ENCODE data around the gene HBD.
"Not testable (repeated sequence)": the region's sequence is repeated elsewhere in the genome, so short reads cannot be mapped to it uniquely, and the experiment has no call there.

The HBD gene

DNA sequence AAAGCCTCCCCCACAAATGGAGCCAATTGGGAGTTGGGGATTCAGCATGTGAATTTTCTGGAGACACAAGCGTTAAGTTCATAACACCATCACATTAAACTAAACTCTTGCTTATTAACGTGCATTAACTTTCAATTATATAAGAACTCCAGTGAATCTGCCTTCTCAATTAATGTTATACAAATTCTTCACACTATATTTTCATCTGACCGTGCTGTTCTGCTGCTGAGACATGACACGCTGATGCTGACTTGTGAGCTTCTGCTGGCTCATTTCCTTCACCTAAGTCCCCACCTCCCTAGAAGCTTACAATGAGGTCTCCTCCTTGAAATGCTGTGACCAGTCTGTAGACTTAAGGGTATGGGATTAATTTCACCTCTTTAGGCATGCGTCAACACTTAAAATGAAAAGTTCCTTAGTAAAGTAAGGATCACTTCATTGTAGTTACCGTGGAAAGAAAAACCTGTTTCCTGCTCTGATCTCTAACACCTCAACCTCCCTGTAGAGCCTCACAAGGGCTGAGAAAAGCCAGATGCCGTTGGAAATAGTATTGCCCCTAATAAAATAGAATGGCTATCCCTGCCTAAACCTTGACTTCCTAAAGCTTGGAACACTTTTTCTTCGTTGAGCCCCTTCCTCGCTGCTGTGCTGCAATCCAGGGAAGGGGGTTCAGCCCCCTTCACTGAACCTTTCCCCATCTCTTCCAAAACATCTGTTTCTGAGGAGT, 18.1 kb upstream of the HBD start:
- no peak overlapping the region for H3K4me3 ChIP-seq (ENCODE audit: low read length)

DNA sequence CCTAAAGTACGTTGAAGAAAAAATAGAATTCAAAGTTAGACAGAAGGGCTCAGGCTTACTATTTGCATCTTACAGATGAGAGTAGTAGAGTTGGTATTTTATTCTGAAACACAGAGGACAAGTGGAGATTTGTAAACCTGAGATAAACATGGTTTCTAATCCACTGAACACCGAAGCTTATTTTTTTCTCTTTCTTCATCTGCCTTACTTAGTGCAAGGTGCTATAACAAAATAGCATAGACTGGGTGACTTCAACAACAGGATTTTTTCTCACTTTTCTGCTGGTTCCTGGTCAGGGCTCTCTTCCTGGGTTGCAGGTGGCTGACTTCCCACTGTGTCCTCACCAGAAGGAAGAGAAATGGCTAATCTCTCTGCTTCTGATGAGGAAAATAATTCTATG, 17.5 kb upstream of the HBD start:
- H3K9ac ChIP-seq (ENCODE audit: low read depth, low read length): no peak overlapping the region
- H3K9me3 ChIP-seq (replicated peaks; ENCODE audit: low read length): no peaks in the 10 kb centered on the region
- H3K4me3 ChIP-seq (ENCODE audit: low read length): no peak overlapping the region
- peaks cover 3% of the 10 kb centered on the region for H3K27me3 ChIP-seq (ENCODE audit: control insufficient read depth, insufficient read depth, low read length)
- H3K36me3 ChIP-seq (ENCODE audit: insufficient read depth, low read length): no peaks in the 10 kb centered on the region
- H3K4me1 ChIP-seq (ENCODE audit: control insufficient read depth, insufficient read depth, low read length): no peaks in the 10 kb centered on the region
- H3K4me2 ChIP-seq (ENCODE audit: low read length): no peak overlapping the region

More for the DNA sequence above, 18.1 kb upstream of the HBD start:
- H3K4me1 ChIP-seq (ENCODE audit: control insufficient read depth, insufficient read depth, low read length): no peaks in the 10 kb centered on the region
- no peaks in the 10 kb centered on the region for H3K9me3 ChIP-seq (replicated peaks; ENCODE audit: low read length)
- no peak overlapping the region for H3K4me2 ChIP-seq (ENCODE audit: low read length)
- H3K36me3 ChIP-seq (ENCODE audit: insufficient read depth, low read length): no peaks in the 10 kb centered on the region
- peaks cover 3% of the 10 kb centered on the region for H3K27me3 ChIP-seq (ENCODE audit: control insufficient read depth, insufficient read depth, low read length)
- H3K9ac ChIP-seq (ENCODE audit: low read depth, low read length): no peak overlapping the region

DNA sequence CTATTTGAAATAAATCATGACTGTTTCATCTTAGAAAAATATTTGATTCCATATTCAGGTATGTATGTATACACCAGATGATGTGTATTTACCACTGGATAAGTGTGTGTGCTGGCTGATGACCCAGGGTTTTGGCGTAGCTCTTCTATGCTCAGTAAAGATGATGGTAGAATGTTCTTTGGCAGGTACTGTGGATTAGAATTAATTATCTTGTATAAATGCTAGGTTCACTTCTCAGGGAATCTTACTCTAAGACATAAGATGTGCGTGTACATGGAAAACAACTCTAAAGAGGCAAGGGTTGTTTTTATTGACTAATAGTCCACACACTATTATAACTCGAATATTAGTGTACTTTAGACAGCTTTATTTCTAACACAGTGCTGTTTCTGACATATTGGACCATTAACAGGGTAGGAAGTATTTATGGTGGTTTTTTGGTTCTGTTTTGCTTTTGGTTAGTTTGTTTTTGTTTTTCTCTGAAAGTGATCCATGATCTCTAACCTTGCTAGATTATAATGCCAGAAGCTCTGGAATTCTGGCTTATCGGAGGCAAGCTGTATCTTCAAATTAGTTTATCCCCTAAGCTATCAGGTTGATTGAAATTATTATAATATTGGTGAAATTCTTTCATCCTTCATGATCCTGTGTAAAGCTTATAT, 16.4 kb upstream of the HBD start:
- Histone ChIP-seq H3K9me3 (replicated peaks; ENCODE audit: low read length) (no peaks in the 10 kb centered on the region), H3K4me1 (ENCODE audit: control insufficient read depth, insufficient read depth, low read length) (no peaks in the 10 kb centered on the region), H3K4me3 (ENCODE audit: low read length) (no peak overlapping the region), H3K4me2 (ENCODE audit: low read length) (no peak overlapping the region), H3K36me3 (ENCODE audit: insufficient read depth, low read length) (no peaks in the 10 kb centered on the region), H3K9ac (ENCODE audit: low read depth, low read length) (no peak overlapping the region), H3K27me3 (ENCODE audit: control insufficient read depth, insufficient read depth, low read length) (peaks cover 3% of the 10 kb centered on the region)

DNA sequence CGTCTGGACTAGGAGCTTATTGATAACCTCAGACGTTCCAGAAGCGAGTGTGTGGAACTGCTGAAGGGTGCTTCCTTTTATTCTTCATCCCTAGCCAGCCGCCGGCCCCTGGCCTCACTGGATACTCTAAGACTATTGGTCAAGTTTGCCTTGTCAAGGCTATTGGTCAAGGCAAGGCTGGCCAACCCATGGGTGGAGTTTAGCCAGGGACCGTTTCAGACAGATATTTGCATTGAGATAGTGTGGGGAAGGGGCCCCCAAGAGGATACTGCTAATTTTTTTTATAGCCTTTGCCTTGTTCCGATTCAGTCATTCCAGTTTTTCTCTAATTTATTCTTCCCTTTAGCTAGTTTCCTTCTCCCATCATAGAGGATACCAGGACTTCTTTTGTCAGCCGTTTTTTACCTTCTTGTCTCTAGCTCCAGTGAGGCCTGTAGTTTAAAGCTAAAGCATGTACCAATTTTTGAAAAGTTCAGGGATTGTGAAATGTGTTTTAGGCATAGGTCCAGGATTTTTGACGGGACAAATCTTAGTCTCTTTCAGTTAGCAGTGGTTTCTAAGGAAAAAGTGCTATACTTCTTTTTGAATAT, 15.6 kb upstream of the HBD start, which contains the start of gene HBG1:
Gene HBG1, minus strand, starts transcription at position 51 of the 590 bp plus-strand sequence. CDS start 53 bp downstream, outside the sequence.
- not testable (repeated sequence) for H3K9me3 ChIP-seq (replicated peaks; ENCODE audit: low read length); H3K36me3 ChIP-seq (ENCODE audit: insufficient read depth, low read length); H3K4me1 ChIP-seq (ENCODE audit: control insufficient read depth, insufficient read depth, low read length); H3K4me3 ChIP-seq (ENCODE audit: low read length); H3K9ac ChIP-seq (ENCODE audit: low read depth, low read length); H3K4me2 ChIP-seq (ENCODE audit: low read length); H3K27me3 ChIP-seq (ENCODE audit: control insufficient read depth, insufficient read depth, low read length)

GRCh38 chr11:5248498-5248897, 14.2 kb upstream of the HBD start:
- H3K4me1 ChIP-seq (ENCODE audit: control insufficient read depth, insufficient read depth, low read length); H3K4me2 ChIP-seq (ENCODE audit: low read length); H3K9ac ChIP-seq (ENCODE audit: low read depth, low read length); H3K9me3 ChIP-seq (replicated peaks; ENCODE audit: low read length); H3K27me3 ChIP-seq (ENCODE audit: control insufficient read depth, insufficient read depth, low read length); H3K4me3 ChIP-seq (ENCODE audit: low read length); H3K36me3 ChIP-seq (ENCODE audit: insufficient read depth, low read length): not testable (repeated sequence)

GRCh38 chr11:5247472-5248192, 13.3 kb upstream of the HBD start:
- H3K27me3 ChIP-seq (ENCODE audit: control insufficient read depth, insufficient read depth, low read length): peaks cover 3% of the 10 kb centered on the region

GRCh38 chr11:5246772-5247471, 12.6 kb upstream of the HBD start:
- H3K36me3 ChIP-seq (ENCODE audit: insufficient read depth, low read length): no peaks in the 10 kb centered on the region
- no peak overlapping the region for H3K4me2 ChIP-seq (ENCODE audit: low read length)
- H3K9ac ChIP-seq (ENCODE audit: low read depth, low read length): no peak overlapping the region
- no peak overlapping the region for H3K4me3 ChIP-seq (ENCODE audit: low read length)
- no peaks in the 10 kb centered on the region for H3K4me1 ChIP-seq (ENCODE audit: control insufficient read depth, insufficient read depth, low read length)
- peaks cover 4% of the 10 kb centered on the region for H3K27me3 ChIP-seq (ENCODE audit: control insufficient read depth, insufficient read depth, low read length)
- H3K9me3 ChIP-seq (replicated peaks; ENCODE audit: low read length): no peaks in the 10 kb centered on the region

More at GRCh38 chr11:5247472-5248192, 13.3 kb upstream of the HBD start:
- H3K9me3 ChIP-seq (replicated peaks; ENCODE audit: low read length): no peaks in the 10 kb centered on the region
- no peaks in the 10 kb centered on the region for H3K36me3 ChIP-seq (ENCODE audit: insufficient read depth, low read length)
- H3K9ac ChIP-seq (ENCODE audit: low read depth, low read length): no peak overlapping the region
- H3K4me2 ChIP-seq (ENCODE audit: low read length): no peak overlapping the region
- H3K4me1 ChIP-seq (ENCODE audit: control insufficient read depth, insufficient read depth, low read length): no peaks in the 10 kb centered on the region
- H3K4me3 ChIP-seq (ENCODE audit: low read length): no peak overlapping the region

DNA sequence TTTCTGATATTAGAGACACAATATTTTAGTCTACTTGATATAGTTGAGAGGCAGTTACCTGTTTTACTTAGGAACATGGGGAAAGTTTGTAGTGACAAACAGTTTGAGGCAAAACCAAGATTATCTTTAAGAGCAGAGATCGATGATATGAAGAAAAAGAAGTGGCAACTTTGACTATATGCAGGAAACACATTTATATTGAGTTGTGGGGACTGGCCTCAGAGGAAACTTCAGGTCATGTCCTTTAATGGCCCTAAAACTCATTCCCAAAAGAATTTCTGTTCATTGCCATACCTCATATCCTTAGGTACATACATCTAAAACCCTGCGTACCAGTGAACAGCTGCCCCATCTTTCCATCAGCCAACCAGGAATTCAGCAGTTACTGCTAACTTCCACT, 10.9 kb upstream of the HBD start:
- no peaks in the 10 kb centered on the region for H3K36me3 ChIP-seq (ENCODE audit: insufficient read depth, low read length)
- no peak overlapping the region for H3K9ac ChIP-seq (ENCODE audit: low read depth, low read length)
- no peak overlapping the region for H3K4me2 ChIP-seq (ENCODE audit: low read length)
- H3K9me3 ChIP-seq (replicated peaks; ENCODE audit: low read length): no peaks in the 10 kb centered on the region
- H3K4me3 ChIP-seq (ENCODE audit: low read length): no peak overlapping the region
- H3K4me1 ChIP-seq (ENCODE audit: control insufficient read depth, insufficient read depth, low read length): no peaks in the 10 kb centered on the region
- peaks cover 5% of the 10 kb centered on the region for H3K27me3 ChIP-seq (ENCODE audit: control insufficient read depth, insufficient read depth, low read length)

GRCh38 chr11:5243816-5244180, 9.5 kb upstream of the HBD start:
- Histone ChIP-seq H3K9me3 (replicated peaks; ENCODE audit: low read length) (no peaks in the 10 kb centered on the region), H3K27me3 (ENCODE audit: control insufficient read depth, insufficient read depth, low read length) (peaks cover 5% of the 10 kb centered on the region), H3K4me3 (ENCODE audit: low read length) (no peak overlapping the region), H3K36me3 (ENCODE audit: insufficient read depth, low read length) (no peaks in the 10 kb centered on the region), H3K4me1 (ENCODE audit: control insufficient read depth, insufficient read depth, low read length) (no peaks in the 10 kb centered on the region), H3K9ac (ENCODE audit: low read depth, low read length) (no peak overlapping the region), H3K4me2 (ENCODE audit: low read length) (no peak overlapping the region)

- no peaks in the 10 kb centered on the region for H3K9me3 ChIP-seq (replicated peaks; ENCODE audit: low read length)
- H3K4me2 ChIP-seq (ENCODE audit: low read length): no peak overlapping the region
- no peaks in the 10 kb centered on the region for H3K4me1 ChIP-seq (ENCODE audit: control insufficient read depth, insufficient read depth, low read length)
- peaks cover 5% of the 10 kb centered on the region for H3K27me3 ChIP-seq (ENCODE audit: control insufficient read depth, insufficient read depth, low read length)
- no peaks in the 10 kb centered on the region for H3K36me3 ChIP-seq (ENCODE audit: insufficient read depth, low read length)
- H3K4me3 ChIP-seq (ENCODE audit: low read length): no peak overlapping the region
- H3K9ac ChIP-seq (ENCODE audit: low read depth, low read length): no peak overlapping the region
Measured at GRCh38 chr11:5242933-5243815, 8.9 kb upstream of the HBD start.
